Activated CD4-positive, alpha-beta T cell treated with anti-CD3 and anti-CD28 coated beads for 1 hour (primary cell): ENCODE measurements around the gene GAS2L1.

ENCODE experiments used
- DNase-seq: peaks from one replicate; pipeline ENCODE4 v3.0.0-alpha.2; 2020

GAS2L1 gene

DNA sequence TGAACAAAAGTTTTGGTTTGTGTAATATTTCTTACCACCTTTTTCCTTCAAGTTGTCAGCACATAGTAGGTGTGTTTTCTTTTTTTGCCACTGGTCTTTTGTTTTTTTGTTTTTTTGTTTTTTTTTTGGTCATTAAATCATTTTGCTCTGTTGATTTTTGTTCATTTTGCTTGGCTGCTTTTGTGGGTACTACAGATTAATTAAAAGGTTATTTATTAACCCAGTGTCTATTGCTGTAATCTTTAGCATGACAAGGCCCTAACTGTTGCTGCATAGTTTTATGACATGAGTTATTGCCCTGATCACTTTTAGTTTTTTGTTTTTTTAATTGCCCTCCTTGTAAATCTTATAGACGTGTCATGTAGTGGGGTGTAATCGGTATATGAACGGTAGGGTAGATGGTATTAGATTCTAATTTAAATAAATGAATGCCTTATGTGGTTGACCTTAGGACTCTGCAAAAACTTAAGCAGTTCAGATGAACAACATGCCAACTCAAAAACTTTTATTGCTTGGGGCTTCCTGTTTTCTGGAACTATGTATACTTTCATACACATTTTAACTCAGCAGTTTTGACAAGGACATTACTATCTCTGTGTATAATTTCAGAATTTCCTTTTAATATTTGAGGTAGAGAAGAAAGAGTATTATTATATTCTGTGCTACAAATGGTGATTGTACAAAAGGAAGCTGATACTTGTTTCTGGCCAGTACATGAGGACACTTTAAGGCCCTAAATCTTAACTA, 30.5 kb upstream of the GAS2L1 start:
- no peak for DNase-seq

GRCh38 chr22:29277927-29278326, 28.5 kb upstream of the GAS2L1 start:
- no peak for DNase-seq

GRCh38 chr22:29284196-29284595, 22.3 kb upstream of the GAS2L1 start:
- DNase-seq, result no peak

DNA sequence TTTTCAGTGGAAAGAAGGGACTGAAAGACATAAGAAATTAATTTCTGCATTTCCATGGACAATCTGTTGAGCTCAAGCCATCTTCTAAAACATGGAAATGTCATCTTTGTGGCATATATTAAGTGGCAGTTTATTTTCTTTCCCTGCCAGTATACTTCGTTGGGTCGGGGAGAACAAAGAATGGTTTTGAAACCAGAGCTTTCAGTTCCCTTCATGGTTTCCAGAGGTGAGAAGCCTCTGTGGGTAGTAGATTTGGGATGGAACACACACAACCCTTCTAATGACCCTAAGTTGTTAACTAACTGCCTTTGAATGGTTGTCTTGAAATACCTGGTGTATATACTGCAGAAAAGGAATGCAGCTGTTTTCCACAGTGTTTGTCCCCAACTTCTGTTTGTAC, 17.6 kb upstream of the GAS2L1 start:
- DNase-seq, result no peak

- DNase-seq, result no peak
These were observed 16.4 kb upstream of the GAS2L1 start for GRCh38 chr22:29290061-29290460.

- no peak for DNase-seq
These were observed 15.2 kb upstream of the GAS2L1 start for GRCh38 chr22:29291215-29291614.

GRCh38 chr22:29292379-29292778, 14.1 kb upstream of the GAS2L1 start:
- no peak for DNase-seq

DNA sequence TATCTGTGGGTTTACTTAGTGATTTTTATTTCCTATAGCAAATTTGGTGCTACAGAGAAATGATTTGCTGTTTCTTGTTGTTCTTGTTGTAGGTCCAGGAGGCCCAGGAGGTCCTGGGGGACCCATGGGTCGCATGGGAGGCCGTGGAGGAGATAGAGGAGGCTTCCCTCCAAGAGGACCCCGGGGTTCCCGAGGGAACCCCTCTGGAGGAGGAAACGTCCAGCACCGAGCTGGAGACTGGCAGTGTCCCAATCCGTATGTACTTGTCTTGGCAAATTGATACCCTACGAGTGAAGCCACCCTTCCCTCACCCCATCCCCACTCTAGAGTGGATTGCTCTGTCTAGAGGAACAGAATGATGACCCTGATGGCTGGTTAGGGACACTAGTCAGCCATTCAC, 7.8 kb upstream of the GAS2L1 start:
- no peak for DNase-seq

GRCh38 chr22:29299136-29299900, 7.1 kb upstream of the GAS2L1 start:
- DNase-seq, result no peak

DNA sequence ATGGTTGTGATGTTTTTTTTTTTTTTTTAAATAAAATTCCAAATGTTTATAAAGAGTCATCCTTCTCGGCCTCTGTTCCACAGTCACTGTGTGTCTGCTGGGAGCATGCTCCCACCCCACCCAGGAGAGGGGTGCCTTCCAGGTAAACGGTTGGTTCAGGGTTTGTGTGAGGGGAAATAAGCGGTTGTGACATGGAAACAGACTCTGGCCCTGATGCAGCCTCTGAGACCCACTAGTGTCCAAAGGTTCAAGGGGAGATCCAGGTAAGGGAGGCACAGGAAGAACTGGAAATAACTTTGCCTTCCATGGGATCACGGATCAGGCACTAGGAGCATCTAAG, 6.0 kb upstream of the GAS2L1 start:
- no peak for DNase-seq

DNA sequence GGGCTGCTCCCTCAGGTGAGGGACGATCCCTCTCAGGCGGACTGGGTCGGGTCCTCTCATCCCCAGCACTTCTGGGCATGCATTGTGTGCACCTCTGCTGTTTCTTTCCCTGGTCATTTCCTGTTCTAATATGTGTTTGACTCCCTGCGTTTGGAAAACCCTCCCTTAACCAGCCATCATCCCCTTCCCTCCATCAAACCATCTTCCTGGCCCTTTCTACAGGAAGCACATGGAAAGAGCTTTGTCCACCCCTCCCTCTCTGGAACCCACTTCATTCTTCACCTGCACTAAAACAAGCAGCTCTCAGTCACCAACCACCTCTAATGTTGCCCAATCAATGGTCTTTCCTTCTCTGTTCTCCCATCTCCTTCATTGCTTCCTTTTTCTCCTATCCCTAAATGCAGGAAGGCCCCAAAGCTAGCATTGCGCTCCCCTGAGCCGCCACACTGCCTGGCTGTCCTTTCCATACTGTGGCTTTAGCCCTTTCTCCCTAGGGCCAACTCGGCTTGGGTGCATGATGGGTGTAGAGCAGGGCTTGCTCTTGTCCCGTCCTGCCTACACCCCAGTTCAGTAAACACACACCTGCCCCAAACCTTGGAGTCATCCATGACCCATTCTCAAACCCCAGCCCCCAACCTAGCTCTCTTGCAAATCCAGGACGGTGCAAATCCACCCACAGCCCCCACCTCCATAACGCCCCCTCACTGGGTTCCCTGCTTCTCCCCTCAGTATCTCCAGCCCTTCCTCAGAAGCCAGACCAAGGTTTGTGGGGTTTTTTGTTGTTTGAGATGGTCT, 5.4 kb upstream of the GAS2L1 start:
- DNase-seq, result no peak

DNA sequence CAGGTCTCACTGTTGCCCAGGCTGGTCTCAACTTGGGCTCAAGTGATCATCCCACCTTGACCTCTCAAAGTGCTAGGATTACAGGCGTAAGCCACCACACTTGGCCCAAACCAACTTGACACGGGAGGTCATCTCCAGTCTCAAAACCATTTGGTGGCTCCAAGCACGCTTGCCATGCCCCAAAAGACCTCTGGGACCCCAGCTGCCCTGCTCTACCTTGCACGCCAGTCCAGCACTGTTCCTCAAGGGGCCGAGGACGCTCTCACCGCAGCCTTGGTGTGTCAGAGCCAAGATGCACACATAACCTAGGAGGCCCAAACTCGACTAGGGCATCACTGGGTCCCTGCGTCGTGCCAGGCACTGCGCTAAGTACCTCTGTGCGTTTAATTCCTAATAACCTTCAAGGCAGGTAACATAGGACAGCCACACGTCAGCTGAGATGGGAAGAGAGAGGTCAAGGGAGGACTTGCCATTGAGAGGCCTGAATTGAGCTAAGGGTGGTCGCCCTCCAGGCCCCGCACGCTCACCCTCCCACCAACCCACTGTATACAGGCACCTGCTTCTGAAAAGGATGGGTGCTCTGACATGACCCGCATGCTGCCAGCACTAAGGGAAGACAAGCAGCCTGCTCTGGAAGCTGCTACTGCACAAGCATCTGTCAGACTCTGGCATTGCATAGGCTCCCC, 4.6 kb upstream of the GAS2L1 start:
- DNase-seq, result no peak

DNA sequence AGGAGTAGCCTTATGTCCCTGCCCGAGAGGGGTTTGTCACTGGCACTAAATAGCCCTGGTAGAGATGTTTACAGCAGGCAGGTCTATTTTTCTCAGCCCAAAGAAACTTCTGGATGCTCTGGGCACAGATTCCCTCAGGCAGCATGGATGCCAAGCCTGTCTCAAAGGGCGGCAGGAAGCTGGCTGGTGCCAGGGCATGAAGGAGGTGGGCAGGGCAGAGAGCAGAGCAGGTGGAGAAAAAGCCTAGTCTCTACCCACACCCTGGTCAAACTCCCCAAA, 4.1 kb upstream of the GAS2L1 start:
- no peak for DNase-seq

DNA sequence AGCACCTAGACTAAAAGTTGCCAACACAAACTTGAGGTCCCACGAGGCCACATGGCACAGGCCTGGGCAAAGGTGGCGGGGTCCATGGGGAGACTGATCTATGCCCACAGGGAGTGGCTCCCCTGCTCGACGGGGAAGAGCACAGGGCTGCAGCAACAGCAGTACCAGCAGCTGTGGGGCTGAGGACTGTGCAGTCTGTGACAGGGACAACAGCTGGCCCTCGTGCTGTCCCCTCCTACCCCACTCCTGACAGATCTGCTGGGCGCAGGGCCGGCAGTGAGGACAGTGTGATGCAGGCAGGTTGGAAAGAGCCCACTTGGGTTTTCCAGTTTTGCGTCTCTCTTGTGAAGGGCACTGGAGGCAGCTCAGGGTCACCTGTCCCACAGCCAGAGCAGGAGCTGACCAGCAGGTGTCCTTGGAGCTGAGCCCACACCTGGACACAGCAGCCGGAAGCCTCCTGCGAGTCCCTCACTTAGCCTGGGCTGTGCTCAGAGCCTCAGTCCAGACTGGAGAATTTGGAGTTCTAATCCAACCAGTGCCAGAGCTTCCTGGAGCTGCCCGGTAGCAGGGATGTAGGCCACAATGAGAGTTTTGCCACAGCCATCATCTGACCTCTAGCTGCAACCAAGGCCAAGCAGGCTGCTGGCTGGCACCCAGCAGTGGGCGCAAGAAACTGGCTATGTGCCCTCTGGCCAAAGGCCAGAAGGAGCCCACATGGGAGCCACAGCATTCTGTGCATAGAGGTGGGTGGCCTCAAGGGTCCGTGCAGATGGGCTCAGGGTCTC, 3.6 kb upstream of the GAS2L1 start:
- DNase-seq, result no peak

DNA sequence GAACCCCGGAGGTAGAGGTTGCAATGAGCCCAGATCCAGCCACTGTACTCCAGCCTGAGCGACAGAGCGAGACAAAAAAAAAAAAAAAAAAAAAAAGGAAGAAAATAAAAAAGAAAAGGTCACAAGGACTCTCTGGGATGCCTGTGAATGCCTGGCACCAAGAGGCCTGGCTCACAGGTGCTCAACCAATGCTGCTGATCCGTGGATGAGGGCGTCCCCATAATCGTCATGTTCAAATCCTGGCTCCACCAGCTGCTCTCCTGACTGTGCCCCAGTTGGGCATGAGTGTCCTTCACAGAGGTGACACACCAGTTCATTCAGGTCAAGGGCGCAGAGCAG, 645 bp upstream of the GAS2L1 start:
- no peak for DNase-seq

GRCh38 chr22:29306835-29307595, 565 bp downstream of the GAS2L1 start:
- no peak for DNase-seq

- no peak for DNase-seq
These were observed 1.2 kb downstream of the GAS2L1 start for GRCh38 chr22:29307596-29308147.

DNA sequence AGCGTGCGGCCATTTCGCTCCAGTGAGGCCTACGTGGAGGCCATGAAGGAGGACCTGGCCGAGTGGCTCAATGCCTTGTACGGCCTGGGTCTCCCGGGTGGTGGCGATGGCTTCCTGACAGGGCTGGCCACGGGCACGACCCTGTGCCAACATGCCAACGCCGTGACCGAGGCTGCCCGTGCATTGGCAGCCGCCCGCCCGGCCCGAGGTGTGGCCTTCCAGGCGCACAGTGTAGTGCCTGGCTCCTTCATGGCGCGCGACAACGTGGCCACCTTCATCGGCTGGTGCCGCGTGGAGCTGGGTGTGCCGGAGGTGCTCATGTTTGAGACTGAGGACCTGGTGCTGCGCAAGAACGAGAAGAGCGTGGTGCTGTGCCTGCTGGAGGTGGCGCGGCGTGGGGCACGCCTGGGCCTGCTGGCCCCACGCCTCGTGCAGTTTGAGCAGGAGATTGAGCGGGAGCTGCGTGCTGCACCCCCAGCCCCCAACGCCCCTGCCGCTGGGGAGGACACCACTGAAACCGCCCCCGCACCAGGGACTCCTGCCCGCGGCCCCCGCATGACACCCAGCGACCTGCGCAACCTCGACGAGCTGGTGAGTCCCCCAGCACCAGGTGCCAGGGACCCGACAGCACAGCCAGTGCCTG, 1.8 kb downstream of the GAS2L1 start:
- DNase-seq, result no peak

DNA sequence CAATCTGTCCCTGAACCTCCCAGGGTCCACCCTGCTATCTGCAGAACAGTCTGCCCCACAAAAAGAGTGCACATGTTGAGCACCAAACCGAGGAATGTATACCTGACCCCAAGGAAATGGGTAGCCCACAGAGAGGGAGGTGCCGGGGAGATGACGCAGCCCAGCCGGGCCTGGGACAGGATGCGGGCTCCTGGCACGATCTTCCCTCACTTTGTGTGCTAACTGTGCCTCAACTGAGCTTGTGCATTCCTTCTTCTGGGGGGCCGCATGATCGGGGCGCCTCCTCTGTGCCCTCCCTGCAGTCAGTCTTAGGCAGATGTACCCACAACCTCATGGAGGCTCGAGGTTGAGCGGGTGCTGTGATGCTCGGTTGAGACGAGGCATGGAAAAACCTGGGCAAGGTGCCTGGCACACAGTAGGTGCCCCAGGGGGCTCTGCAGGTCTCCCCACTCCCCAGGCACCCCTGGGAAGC, 2.4 kb downstream of the GAS2L1 start:
- no peak for DNase-seq

DNA sequence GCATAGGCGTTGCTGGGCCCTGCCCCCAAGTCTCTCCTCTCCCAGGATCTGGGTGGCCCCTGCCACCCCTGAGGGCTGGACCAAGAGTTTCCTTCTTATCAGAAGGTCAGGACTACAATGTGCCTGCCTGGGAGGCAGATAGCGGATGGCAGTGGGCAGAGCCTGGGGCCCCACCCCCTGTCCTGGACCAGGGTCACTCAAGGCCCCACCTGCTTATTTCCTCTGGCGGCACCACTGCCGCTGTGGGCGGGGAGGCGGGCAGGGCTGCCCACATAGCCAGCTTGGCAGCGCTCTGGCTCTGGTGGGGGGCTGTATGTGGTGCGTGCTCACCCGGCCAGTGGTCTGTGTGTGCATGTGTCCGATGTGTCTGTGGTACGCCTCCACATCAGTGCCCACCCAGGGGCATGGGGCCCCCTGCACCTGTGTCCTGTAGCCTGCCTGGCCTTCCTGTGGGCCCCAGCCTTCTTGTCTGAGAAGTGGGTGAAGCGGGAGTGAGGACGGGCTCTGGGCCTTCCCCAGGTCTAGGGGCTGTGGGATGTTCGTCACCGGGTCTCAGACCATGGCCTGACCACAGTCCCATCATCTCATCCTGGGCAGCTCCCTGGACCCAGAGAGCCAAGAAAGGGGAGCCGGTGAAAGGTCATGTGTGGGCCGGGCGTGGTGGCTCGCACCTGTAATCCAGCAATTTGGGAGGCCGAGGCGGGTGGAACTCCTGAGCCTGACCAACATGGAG, 3.0 kb downstream of the GAS2L1 start:
- DNase-seq, result no peak
